ENCODE data around the gene ADGRB2.

The ADGRB2 gene

GRCh38 chr1:31764312-31765040, at the start of gene ADGRB2:
Gene ADGRB2, minus strand, starts transcription at chr1:31764340. Its CDS starts 7,119 bp downstream, at chr1:31757221.
- DNase-seq (ENCODE audit: low spot score): no peak

GRCh38 chr1:31812158-31812829, 48.2 kb upstream of the ADGRB2 start:
- DNase-seq (ENCODE audit: low spot score): no peak

GRCh38 chr1:31811605-31812004, 47.5 kb upstream of the ADGRB2 start:
- DNase-seq (ENCODE audit: low spot score): no peak

- no peak for DNase-seq (ENCODE audit: low spot score)
Measured at GRCh38 chr1:31809698-31810097, 45.6 kb upstream of the ADGRB2 start.

GRCh38 chr1:31807273-31808048, 43.3 kb upstream of the ADGRB2 start:
- DNase-seq (ENCODE audit: low spot score): no peak

- DNase-seq (ENCODE audit: low spot score): no peak
Measured at GRCh38 chr1:31805318-31805717, 41.2 kb upstream of the ADGRB2 start.

- DNase-seq (ENCODE audit: low spot score): no peak
Measured at GRCh38 chr1:31804098-31804497, 40.0 kb upstream of the ADGRB2 start.

- DNase-seq (ENCODE audit: low spot score): no peak
Measured at GRCh38 chr1:31803610-31804009, 39.5 kb upstream of the ADGRB2 start.

- no peak for DNase-seq (ENCODE audit: low spot score)
Measured at GRCh38 chr1:31802190-31803150, 38.3 kb upstream of the ADGRB2 start.

GRCh38 chr1:31801458-31801857, 37.3 kb upstream of the ADGRB2 start:
- no peak for DNase-seq (ENCODE audit: low spot score)

GRCh38 chr1:31800674-31800967, 36.5 kb upstream of the ADGRB2 start:
- no peak for DNase-seq (ENCODE audit: low spot score)

GRCh38 chr1:31799895-31800673, 35.9 kb upstream of the ADGRB2 start:
- DNase-seq (ENCODE audit: low spot score): no peak

GRCh38 chr1:31799196-31799894, 35.2 kb upstream of the ADGRB2 start:
- no peak for DNase-seq (ENCODE audit: low spot score)

GRCh38 chr1:31798433-31799195, 34.5 kb upstream of the ADGRB2 start:
- DNase-seq (ENCODE audit: low spot score): no peak

- DNase-seq (ENCODE audit: low spot score): no peak
Measured at GRCh38 chr1:31798086-31798432, 33.9 kb upstream of the ADGRB2 start.

GRCh38 chr1:31797216-31797615, 33.1 kb upstream of the ADGRB2 start:
- no peak for DNase-seq (ENCODE audit: low spot score)

GRCh38 chr1:31796707-31797106, 32.6 kb upstream of the ADGRB2 start:
- DNase-seq (ENCODE audit: low spot score): no peak

- no peak for DNase-seq (ENCODE audit: low spot score)
Measured at GRCh38 chr1:31795801-31796621, 31.9 kb upstream of the ADGRB2 start.

GRCh38 chr1:31795096-31795675, 31.0 kb upstream of the ADGRB2 start:
- no peak for DNase-seq (ENCODE audit: low spot score)
